CD14-positive monocyte (primary cell): ENCODE results near the gene CC2D1A. TPM values are rescaled to one million over a fixed set of nuclear protein-coding genes. Genes with fewer than 3 reads are reported as not detected.

Experiments
- DNase-seq, 3 donors: peaks; one replicate each; pipeline ENCODE4 v3.0.0-alpha.2; 2011 to 2022
- H2AFZ ChIP-seq: 2 replicates; pipeline ENCODE4 v1.6.0; 2012; ENCODE audit warnings: mild to moderate bottlenecking, low read depth, low read length, inconsistent platforms; ENCODE audit not compliant: insufficient read depth, poor library complexity, severe bottlenecking
- H3K27ac ChIP-seq, 2 donors: 1 replicate in 1 of 2; 2 replicates in 1 of 2; pipeline ENCODE4 v1.5.1; 2012 to 2013; ENCODE audit warnings: low read length in 2 of 2, control low read depth in 1 of 2, inconsistent platforms in 1 of 2, low read depth in 1 of 2, mild to moderate bottlenecking in 1 of 2
- H3K27me3 ChIP-seq, 2 donors: one replicate each; pipeline versions ENCODE4 v1.6.0 to v1.6.1; 2011 to 2013; ENCODE audit warnings: low read length in 2 of 2; ENCODE audit not compliant: control insufficient read depth in 2 of 2, insufficient read depth in 2 of 2
- H3K36me3 ChIP-seq, 2 donors: replicated peaks in 1 of 2; 1 replicate in 1 of 2; 2 replicates in 1 of 2; pipeline versions ENCODE4 v1.5.1 to v1.6.1; 2012 to 2013; ENCODE audit warnings: low read length in 2 of 2, control low read depth in 1 of 2, inconsistent platforms in 1 of 2, mild to moderate bottlenecking in 1 of 2; ENCODE audit not compliant: insufficient read depth in 2 of 2, control insufficient read depth in 1 of 2
- H3K4me1 ChIP-seq, 2 donors: 1 replicate in 1 of 2; 2 replicates in 1 of 2; pipeline versions ENCODE4 v1.5.1 to v1.6.1; 2012 to 2013; ENCODE audit warnings: low read length in 2 of 2, control low read depth in 1 of 2, inconsistent platforms in 1 of 2, mild to moderate bottlenecking in 1 of 2, moderate library complexity in 1 of 2; ENCODE audit not compliant: insufficient read depth in 2 of 2, control insufficient read depth in 1 of 2
- H3K4me2 ChIP-seq: replicated peaks from 2 replicates; pipeline ENCODE3; 2012; ENCODE audit warnings: low read length, moderate library complexity, mild to moderate bottlenecking; ENCODE audit not compliant: poor library complexity, severe bottlenecking; ENCODE audit errors: extremely low read depth
- H3K4me3 ChIP-seq, 3 experiments: fragments of 200-600 bp in 1 of 3; sonication (generic) in 1 of 3; replicated peaks in 1 of 3; 1 replicate in 2 of 3; 2 replicates in 1 of 3; pipeline ENCODE4 v1.5.1; 2011 to 2013; ENCODE audit warnings: low read length in 3 of 3, mild to moderate bottlenecking in 3 of 3, control low read depth in 2 of 3, low read depth in 2 of 3, inconsistent platforms in 1 of 3, moderate library complexity in 1 of 3
- H3K79me2 ChIP-seq: 2 replicates; pipeline ENCODE4 v1.6.0; 2012; ENCODE audit warnings: mild to moderate bottlenecking, control low read depth, inconsistent platforms, low read length, moderate library complexity; ENCODE audit not compliant: insufficient read depth
- H3K9ac ChIP-seq: 2 replicates; pipeline ENCODE4 v1.6.0; 2017; ENCODE audit warnings: low read length, mild to moderate bottlenecking; ENCODE audit not compliant: insufficient read depth, poor library complexity, severe bottlenecking
- H3K9me3 ChIP-seq, 2 donors: replicated peaks in 1 of 2; 1 replicate in 1 of 2; 2 replicates in 1 of 2; pipeline versions ENCODE4 v1.5.1 to v1.6.1; 2012 to 2013; ENCODE audit warnings: low read length in 2 of 2, control low read depth in 1 of 2; ENCODE audit not compliant: control insufficient read depth in 1 of 2, insufficient read depth in 1 of 2
- H4K20me1 ChIP-seq: 2 replicates; pipeline ENCODE4 v1.6.0; 2012; ENCODE audit warnings: mild to moderate bottlenecking, low read length, control low read depth, moderate library complexity; ENCODE audit not compliant: insufficient read depth
- H3K27ac Mint-ChIP-seq, 7 donors: one replicate each; pipeline ENCODE4 v1.8.0; 2020; ENCODE audit warnings: mild to moderate bottlenecking in 7 of 7, mixed read lengths in 7 of 7, moderate library complexity in 6 of 7, inconsistent platforms in 2 of 7
- H3K27me3 Mint-ChIP-seq, 3 donors: one replicate each; pipeline ENCODE4 v1.8.0; 2021 to 2022; ENCODE audit warnings: low read depth in 3 of 3, mild to moderate bottlenecking in 3 of 3, mixed read lengths in 3 of 3, moderate library complexity in 3 of 3, inconsistent platforms in 1 of 3
- H3K36me3 Mint-ChIP-seq, 2 donors: one replicate each; pipeline ENCODE4 v1.8.0; 2020; ENCODE audit warnings: mixed read lengths in 2 of 2, inconsistent platforms in 1 of 2, mild to moderate bottlenecking in 1 of 2
- H3K4me1 Mint-ChIP-seq: one replicate; pipeline ENCODE4 v1.8.0; 2020; ENCODE audit warnings: mild to moderate bottlenecking, mixed read lengths
- H3K4me3 Mint-ChIP-seq, 2 donors: one replicate each; pipeline ENCODE4 v1.8.0; 2020; ENCODE audit warnings: mild to moderate bottlenecking in 2 of 2, mixed read lengths in 2 of 2, moderate library complexity in 1 of 2
- H3K9me3 Mint-ChIP-seq, 7 donors: one replicate each; pipeline ENCODE4 v1.8.0; 2020 to 2022; ENCODE audit warnings: mixed read lengths in 7 of 7, mild to moderate bottlenecking in 6 of 7, moderate library complexity in 6 of 7, inconsistent platforms in 2 of 7
- CTCF ChIP-seq: fragments of 200-600 bp; IDR thresholded peaks from one replicate; pipeline ENCODE4 v1.8.0; 2022; ENCODE audit warnings: antibody characterized with exemption, mild to moderate bottlenecking
- WGBS: methylation state at CpG from one replicate; pipeline ENCODE4 v1.1.5; 2013; ENCODE audit warnings: missing lambda C conversion rate; ENCODE audit not compliant: insufficient coverage; 5-methylcytosine and 5-hydroxymethylcytosine counted together
- intact Hi-C, 2 donors: fragments of 100-400 bp; cut with micrococcal nuclease; formaldehyde crosslinking; loops; one replicate each; pipeline versions ENCODE4 v1.15.0 to v1.15.1; 2023
- polyA plus RNA-seq, 3 donors: library from polyadenylated mRNA; depleted of rRNA in 1 of 3; unstranded in 2 of 3; stranded (reverse) in 1 of 3; fragments of 300-500 nt in 2 of 3; fragments of >200 nt in 1 of 3; fragmentation: Illumina TruSeq in 2 of 3; gene quantifications; 1 replicate in 2 of 3; 2 replicates in 1 of 3; pipeline ENCODE4 v1.2.3, GENCODE V29; 2012 to 2021

CC2D1A gene
- polyA plus RNA-seq, 3 donors: 4.6 to 27.0 (median 6.2) TPM

GRCh38 chr19:13938301-13939064, 32.5 kb downstream of the CC2D1A start, which contains the start of gene PODNL1:
TSS of gene PODNL1 (minus strand) at chr19:13938417. CDS start at chr19:13938181, 236 bp downstream.
- Mint-ChIP-seq H3K36me3 (no peaks in the 10 kb centered on the region), H3K9me3 (peaks cover 0 to 7% (median 3%) of the 10 kb centered on the region in 7 donors), H3K4me3 (peak within 1 kb of the TSS in 1 of 2 donors; percentile 57), H3K27ac (no peak within 1 kb of the TSS), H3K27me3 (peaks cover 20 to 35% (median 24%) of the 10 kb centered on the region in 3 donors), H3K4me1 (no peaks in the 10 kb centered on the region)
- TF ChIP-seq CTCF: no peak
- no peaks in the 10 kb centered on the region for H3K79me2 ChIP-seq
- no peak within 1 kb of the TSS for H3K9ac ChIP-seq
- intact Hi-C loops: no loop called here
- H2AFZ ChIP-seq: no peak within 1 kb of the TSS
- no peak within 1 kb of the TSS for H3K4me3 ChIP-seq
- H3K9me3 ChIP-seq: peaks cover 4 to 7% of the 10 kb centered on the region in 2 donors
- no peaks in the 10 kb centered on the region for H3K4me1 ChIP-seq
- no peaks in the 10 kb centered on the region for H3K36me3 ChIP-seq
- H4K20me1 ChIP-seq: no peaks in the 10 kb centered on the region
- 10% methylated on average over 4 of the region's 21 CpGs for WGBS
- peaks cover 0 to 20% of the 10 kb centered on the region in 2 donors for H3K27me3 ChIP-seq
- no peak within 1 kb of the TSS for H3K4me2 ChIP-seq
- H3K27ac ChIP-seq: no peak within 1 kb of the TSS
- no peak for DNase-seq

- Mint-ChIP-seq H3K4me1 (no peaks in the 10 kb centered on the region), H3K27ac (no peak overlapping the region), H3K4me3 (no peak overlapping the region), H3K36me3 (no peaks in the 10 kb centered on the region), H3K9me3 (peaks cover 0 to 7% (median 3%) of the 10 kb centered on the region in 7 donors), H3K27me3 (peaks cover 20 to 30% (median 24%) of the 10 kb centered on the region in 3 donors)
- WGBS: 100% methylated on average over 1 of the region's 1 CpG
- Histone ChIP-seq H3K27me3 (peaks cover 0 to 20% of the 10 kb centered on the region in 2 donors), H3K36me3 (no peaks in the 10 kb centered on the region), H3K79me2 (no peaks in the 10 kb centered on the region), H3K4me1 (no peaks in the 10 kb centered on the region), H3K9me3 (peaks cover 4 to 7% of the 10 kb centered on the region in 2 donors), H2AFZ (no peak overlapping the region), H4K20me1 (no peaks in the 10 kb centered on the region), H3K9ac (no peak overlapping the region), H3K27ac (no peak overlapping the region), H3K4me3 (no peak overlapping the region), H3K4me2 (no peak overlapping the region)
- intact Hi-C loops: no loop called here
- no peak for TF ChIP-seq CTCF
- DNase-seq: no peak
Observed at GRCh38 chr19:13942023-13942684, 36.2 kb downstream of the CC2D1A start.
